ENCODE results near the gene PAPPA.

DNA sequence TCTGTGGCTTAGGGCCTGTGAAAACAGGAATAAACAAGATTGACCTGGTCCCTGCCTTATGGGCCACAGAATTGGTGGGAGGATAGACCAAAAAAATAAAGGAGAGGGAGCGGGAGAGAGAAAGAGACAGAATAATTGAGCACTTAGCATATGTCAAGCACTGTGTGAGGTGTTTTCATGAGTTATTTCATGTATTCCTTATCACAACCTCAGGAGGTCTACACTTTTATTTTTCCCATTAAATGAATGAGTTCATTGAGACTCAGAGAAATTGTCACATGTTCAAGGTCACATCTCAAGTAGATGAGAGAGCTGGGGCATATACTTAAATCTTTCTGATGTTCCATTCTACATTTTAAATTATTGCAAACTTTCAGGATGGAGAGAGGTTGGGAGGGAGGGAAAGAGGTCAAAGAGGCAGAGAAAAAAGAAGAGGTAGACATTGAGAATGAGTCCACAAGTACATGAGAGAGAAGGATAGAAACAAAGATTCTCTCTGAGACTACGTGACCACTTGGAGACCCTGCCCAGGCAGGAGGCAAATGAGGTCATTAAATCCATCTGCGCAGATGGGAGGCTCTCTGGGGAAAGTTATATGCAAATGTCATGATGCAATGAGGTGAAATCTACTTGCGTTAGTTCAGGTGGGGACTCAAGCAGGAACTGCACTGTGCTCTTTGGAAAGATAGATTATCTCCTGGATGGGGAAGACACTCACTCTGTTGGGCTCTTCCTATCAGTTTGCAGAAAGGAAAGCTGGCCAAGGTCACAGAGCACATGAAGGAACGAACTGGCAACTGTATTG, 241.5 kb downstream of the PAPPA start:
- TF ChIP-seq, protein P1, sequence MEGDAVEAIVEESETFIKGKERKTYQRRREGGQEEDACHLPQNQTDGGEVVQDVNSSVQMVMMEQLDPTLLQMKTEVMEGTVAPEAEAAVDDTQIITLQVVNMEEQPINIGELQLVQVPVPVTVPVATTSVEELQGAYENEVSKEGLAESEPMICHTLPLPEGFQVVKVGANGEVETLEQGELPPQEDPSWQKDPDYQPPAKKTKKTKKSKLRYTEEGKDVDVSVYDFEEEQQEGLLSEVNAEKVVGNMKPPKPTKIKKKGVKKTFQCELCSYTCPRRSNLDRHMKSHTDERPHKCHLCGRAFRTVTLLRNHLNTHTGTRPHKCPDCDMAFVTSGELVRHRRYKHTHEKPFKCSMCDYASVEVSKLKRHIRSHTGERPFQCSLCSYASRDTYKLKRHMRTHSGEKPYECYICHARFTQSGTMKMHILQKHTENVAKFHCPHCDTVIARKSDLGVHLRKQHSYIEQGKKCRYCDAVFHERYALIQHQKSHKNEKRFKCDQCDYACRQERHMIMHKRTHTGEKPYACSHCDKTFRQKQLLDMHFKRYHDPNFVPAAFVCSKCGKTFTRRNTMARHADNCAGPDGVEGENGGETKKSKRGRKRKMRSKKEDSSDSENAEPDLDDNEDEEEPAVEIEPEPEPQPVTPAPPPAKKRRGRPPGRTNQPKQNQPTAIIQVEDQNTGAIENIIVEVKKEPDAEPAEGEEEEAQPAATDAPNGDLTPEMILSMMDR (IDR thresholded peaks at IDR 0.05; ENCODE audit: low read depth, low read length), result no peak
- no peak for TF ChIP-seq EZH2phosphoT487 (IDR thresholded peaks at IDR 0.05; ENCODE audit: low read depth)
